Fibroblast of pulmonary artery (primary cell): Measurements from ENCODE around the gene DEFB124.
A peak's percentile ranks its signal among the peaks of the same experiment; 100 is the strongest.
"Not testable (repeated sequence)": the region's sequence is repeated elsewhere in the genome, so short reads cannot be mapped to it uniquely, and the experiment has no call there.

ENCODE experiments used
- DNase-seq: peaks from one replicate; pipeline ENCODE4 v3.0.0-alpha.2; 2010; ENCODE audit warnings: low read depth
- H3K4me3 ChIP-seq: replicated peaks from 2 replicates; pipeline ENCODE4 v1.5.1; 2011; ENCODE audit warnings: low read depth, mild to moderate bottlenecking, control low read depth, low read length, moderate library complexity
- CTCF ChIP-seq: IDR thresholded peaks from 2 replicates; pipeline ENCODE4 v1.5.1; 2011; ENCODE audit warnings: mild to moderate bottlenecking, control low read depth, low read length, inconsistent platforms; ENCODE audit errors: missing control alignments

The DEFB124 gene

DNA sequence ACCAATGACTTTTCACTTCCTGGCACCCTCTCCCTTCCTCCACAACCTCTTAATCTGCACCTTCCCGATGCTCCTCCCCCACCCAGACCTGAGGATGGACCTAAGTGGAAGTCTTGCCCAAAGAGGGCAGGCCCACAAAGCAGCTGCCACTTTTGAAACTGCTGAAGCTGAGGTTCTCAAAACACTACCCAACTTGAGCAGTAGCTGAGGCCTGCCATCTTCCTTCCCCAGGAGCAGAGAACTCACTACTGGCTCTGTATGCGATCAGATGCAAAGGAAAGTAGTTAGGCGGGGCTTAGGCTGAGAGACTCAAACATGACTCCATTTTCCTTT lies 40.8 kb upstream of the DEFB124 start:
- H3K4me3 ChIP-seq, result peak overlapping the region; percentile 97
- no peak for TF ChIP-seq CTCF
- DNase-seq, result no peak

DNA sequence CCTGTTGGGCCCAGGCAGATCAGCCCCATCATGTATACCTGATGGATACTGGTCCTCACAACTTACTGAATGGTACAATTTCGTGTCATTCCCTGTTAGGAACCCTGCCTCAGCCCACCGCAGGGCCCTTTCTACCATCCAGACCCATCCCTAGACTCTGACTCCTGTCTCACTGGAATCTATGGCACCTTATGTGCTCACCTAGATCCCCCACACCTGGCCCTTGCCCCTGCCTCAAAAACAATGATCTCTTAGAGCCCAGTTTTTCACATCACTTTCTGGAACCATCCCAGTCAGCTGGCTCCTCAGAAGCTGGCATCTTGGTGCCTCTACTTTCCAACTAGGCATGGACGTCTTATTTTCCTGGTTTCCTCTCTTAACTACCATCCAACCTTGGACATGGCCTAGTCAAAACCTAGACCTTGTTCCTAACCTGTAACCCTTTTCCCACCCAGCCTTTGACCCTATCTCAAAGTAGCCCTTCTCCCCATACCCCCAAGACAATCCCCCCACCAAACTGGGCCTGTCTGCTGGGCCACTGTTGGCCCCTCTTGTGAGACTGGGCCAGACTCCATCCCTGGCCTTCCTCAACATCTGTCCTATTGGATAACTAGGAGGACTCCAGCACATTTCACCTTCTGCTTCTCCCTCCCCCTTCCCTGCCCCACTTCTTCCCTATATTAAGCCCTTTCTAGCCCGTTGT lies 40.3 kb upstream of the DEFB124 start:
- no peak for DNase-seq
- peak overlapping the region; percentile 97 for H3K4me3 ChIP-seq
- TF ChIP-seq CTCF, result no peak

- TF ChIP-seq CTCF, result peak; percentile 47
- H3K4me3 ChIP-seq, result peak within 1 kb of the TSS; percentile 97
- DNase-seq, result peak; percentile 95
Observed at GRCh38 chr20:31514154-31515071, 39.5 kb upstream of the DEFB124 start, which contains the start of gene HM13. TSS of gene HM13 (plus strand) at chr20:31514442. CDS start at chr20:31514552, 110 bp downstream.

- no peak for DNase-seq
- no peak for TF ChIP-seq CTCF
- no peak overlapping the region for H3K4me3 ChIP-seq
Observed at GRCh38 chr20:31508517-31509244, 33.8 kb upstream of the DEFB124 start.

GRCh38 chr20:31505903-31506302 lies 31.0 kb upstream of the DEFB124 start:
- DNase-seq, result no peak
- TF ChIP-seq CTCF, result no peak
- no peak overlapping the region for H3K4me3 ChIP-seq

DNA sequence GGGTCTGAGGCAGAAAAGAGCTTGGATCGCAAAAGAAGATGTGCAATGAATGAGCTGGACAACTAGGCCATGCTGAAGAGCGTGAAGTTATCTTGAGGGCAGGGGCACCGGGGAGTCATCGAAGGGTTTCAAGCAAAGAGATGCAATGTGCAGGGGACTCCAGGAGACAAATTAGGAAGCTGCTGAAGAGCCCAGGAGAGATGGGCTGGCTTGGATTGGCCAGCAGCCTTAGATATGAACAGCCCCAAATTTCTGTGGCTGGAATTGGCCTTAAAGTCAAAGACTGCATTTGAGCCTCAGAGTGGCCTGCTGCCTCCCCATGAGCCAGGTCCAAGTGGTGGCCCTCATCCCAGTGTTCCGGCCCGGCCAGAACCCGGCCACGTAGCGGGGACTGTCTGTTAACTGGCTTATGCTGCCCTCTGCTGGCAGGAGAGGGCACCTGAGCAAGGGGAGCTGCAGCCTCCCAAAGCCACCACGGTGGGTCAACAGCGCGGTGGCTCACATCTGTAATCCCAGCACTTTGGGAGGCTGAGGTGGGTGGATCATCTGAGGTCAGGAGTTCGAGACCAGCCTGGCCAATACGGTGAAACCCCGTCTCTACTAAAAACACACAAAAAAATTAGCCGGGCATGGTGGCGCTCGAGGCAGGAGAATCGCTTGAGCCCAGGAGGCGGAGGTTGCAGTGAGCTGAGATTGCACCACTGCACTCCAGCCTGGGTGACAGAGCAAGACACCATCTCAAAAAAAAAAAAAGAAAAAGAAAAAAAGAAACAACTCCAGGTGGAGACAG lies 28.2 kb upstream of the DEFB124 start:
- TF ChIP-seq CTCF, result peak; percentile 80
- H3K4me3 ChIP-seq, result not testable (repeated sequence)
- DNase-seq, result peak; percentile 80
